GM11168 (cell line): Measurements from ENCODE around the gene RAB22A.
"Not testable (repeated sequence)": the region's sequence is repeated elsewhere in the genome, so short reads cannot be mapped to it uniquely, and the experiment has no call there.

ENCODE experiments used
- in situ Hi-C: fragments of 300-500 bp; cut with MboI; formaldehyde crosslinking; loops from one replicate; pipeline ENCODE4 v1.12.0; 2022; ENCODE audit warnings: low sequenced_read_pairs; ENCODE audit not compliant: unreplicated experiment

Gene RAB22A

GRCh38 chr20:58406422-58407001 is 97.0 kb downstream of the RAB22A start:
- in situ Hi-C loops = no loop called here

- in situ Hi-C loops = no loop called here
Observed at GRCh38 chr20:58407201-58407873, 97.8 kb downstream of the RAB22A start.

- in situ Hi-C loops = no loop called here
Observed at GRCh38 chr20:58407966-58408557, 98.5 kb downstream of the RAB22A start.

GRCh38 chr20:58408603-58409246 is 99.2 kb downstream of the RAB22A start:
- in situ Hi-C loops = no loop called here

DNA sequence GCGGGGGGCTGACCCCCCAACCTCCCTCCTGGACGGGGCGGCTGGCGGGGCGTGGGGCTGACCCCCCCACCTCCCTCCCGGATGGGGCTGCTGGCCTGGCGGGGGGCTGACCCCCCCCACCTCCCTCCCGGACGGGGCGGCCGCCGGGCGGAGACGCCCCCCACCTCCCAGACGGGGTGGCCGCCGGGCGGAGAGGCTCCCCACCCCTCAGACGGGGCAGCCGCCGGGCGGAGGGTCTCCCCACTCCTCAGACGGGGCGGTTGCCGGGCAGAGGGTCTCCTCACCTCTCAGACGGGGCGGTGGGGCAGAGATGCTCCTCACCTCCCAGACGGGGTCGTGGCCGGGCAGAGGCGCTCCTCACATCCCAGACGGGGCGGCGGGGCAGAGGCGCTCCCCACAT is 104.7 kb downstream of the RAB22A start:
- in situ Hi-C loops = not testable (repeated sequence)

DNA sequence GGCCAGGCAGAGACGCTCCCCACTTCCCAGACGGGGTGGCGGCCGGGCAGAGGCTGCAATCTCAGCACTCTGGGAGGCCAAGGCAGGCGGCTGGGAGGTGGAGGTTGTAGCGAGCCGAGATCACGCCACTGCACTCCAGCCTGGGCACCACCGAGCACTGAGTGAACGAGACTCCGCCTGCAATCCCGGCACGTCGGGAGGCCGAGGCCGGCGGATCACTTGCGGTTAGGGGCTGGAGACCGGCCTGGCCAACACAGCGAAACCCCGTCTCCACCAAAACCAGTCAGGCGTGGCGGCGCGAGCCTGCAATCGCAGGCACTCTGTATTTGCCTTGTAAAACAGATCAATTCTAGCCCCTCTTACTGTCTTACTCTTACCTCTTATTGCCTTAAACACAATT is 105.3 kb downstream of the RAB22A start:
- in situ Hi-C loops = not testable (repeated sequence)

GRCh38 chr20:58416057-58416456 is 106.5 kb downstream of the RAB22A start:
- in situ Hi-C loops = no loop called here

DNA sequence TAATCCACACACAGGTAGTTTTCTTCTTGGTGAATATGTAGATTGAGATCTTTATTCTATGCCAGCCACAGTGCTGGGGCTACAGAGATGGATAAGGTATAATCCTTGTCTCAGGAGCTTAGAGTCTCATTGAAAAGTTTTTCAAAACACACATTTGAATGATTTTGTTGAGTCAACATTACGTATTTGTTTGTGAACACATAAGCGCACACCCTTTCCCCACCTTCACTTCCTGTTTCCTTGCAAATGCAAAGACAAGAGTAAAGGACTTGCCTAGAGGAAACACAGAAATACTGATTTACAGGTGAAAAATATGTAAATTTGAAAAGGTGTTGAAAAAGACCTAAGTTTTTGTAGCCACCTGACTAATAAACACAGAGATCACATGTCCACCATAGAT is 107.3 kb downstream of the RAB22A start:
- in situ Hi-C loops = no loop called here
